Stimulated activated CD8-positive, alpha-beta memory T cell treated with anti-CD3 and anti-CD28 coated beads, Interleukin-15, amount 100 ng/mL, for 48 hours (primary cell): ENCODE results near the gene MYO18A.

Experiments used
- DNase-seq, 2 donors: peaks; one replicate each; pipeline ENCODE4 v3.0.0-alpha.2; 2020; ENCODE audit warnings: low read depth in 2 of 2

Gene MYO18A

GRCh38 chr17:29124135-29124924, 55.9 kb downstream of the MYO18A start:
- DNase-seq, result no peak

GRCh38 chr17:29123111-29123510, 57.1 kb downstream of the MYO18A start:
- DNase-seq, result no peak

GRCh38 chr17:29121442-29121841, 58.8 kb downstream of the MYO18A start:
- no peak for DNase-seq

- DNase-seq, result no peak
These were observed 59.8 kb downstream of the MYO18A start for GRCh38 chr17:29120433-29120832.

- DNase-seq, result no peak
These were observed 60.9 kb downstream of the MYO18A start for GRCh38 chr17:29119265-29119664.

- peak in 1 of 2 donors; percentile 49 for DNase-seq
These were observed 63.1 kb downstream of the MYO18A start for GRCh38 chr17:29116804-29117753.

- DNase-seq, result peak in 1 of 2 donors; percentile 32
These were observed 64.0 kb downstream of the MYO18A start for GRCh38 chr17:29115961-29116803.

GRCh38 chr17:29115435-29115834, 64.8 kb downstream of the MYO18A start:
- DNase-seq, result no peak

- no peak for DNase-seq
These were observed 66.1 kb downstream of the MYO18A start for GRCh38 chr17:29114141-29114540.

- DNase-seq, result no peak
These were observed 66.9 kb downstream of the MYO18A start for GRCh38 chr17:29113334-29113733.

- DNase-seq, result no peak
These were observed 67.4 kb downstream of the MYO18A start for GRCh38 chr17:29112771-29113295.

GRCh38 chr17:29111816-29112499, 68.2 kb downstream of the MYO18A start:
- DNase-seq, result peak; percentile 53 to 54

- DNase-seq, result no peak
These were observed 69.8 kb downstream of the MYO18A start for GRCh38 chr17:29110372-29110757.

GRCh38 chr17:29109477-29110371, 70.5 kb downstream of the MYO18A start:
- DNase-seq, result no peak

- DNase-seq, result no peak
These were observed 71.2 kb downstream of the MYO18A start for GRCh38 chr17:29108823-29109476.

- no peak for DNase-seq
These were observed 72.0 kb downstream of the MYO18A start for GRCh38 chr17:29107933-29108822.

- DNase-seq, result no peak
These were observed 73.1 kb downstream of the MYO18A start for GRCh38 chr17:29107084-29107483.

- DNase-seq, result no peak
These were observed 76.9 kb downstream of the MYO18A start for GRCh38 chr17:29103341-29103740.
